ENCODE data around the gene RNF133.

GRCh38 chr7:122692769-122693309 is 6.1 kb downstream of the RNF133 start:
- TF ChIP-seq CTCF (conservative IDR thresholded peaks at IDR 0.05; ENCODE audit: low read length) (no peak), EZH2phosphoT487 (IDR thresholded peaks at IDR 0.05; ENCODE audit: borderline replicate concordance) (no peak)
